ENCODE data around the gene GLT1D1.

- no peak for TF ChIP-seq POLR2A (IDR thresholded peaks at IDR 0.05; ENCODE audit: low read depth, low read length)
- no peak for TF ChIP-seq TAF1 (IDR thresholded peaks at IDR 0.05; ENCODE audit: low read depth, low read length)
- no peak for TF ChIP-seq POLR2AphosphoS5 (IDR thresholded peaks at IDR 0.05; ENCODE audit: low read depth, low read length)
- TF ChIP-seq SPI1 (IDR thresholded peaks at IDR 0.05; ENCODE audit: low read depth, low read length), result no peak
Measured at GRCh38 chr12:128970941-128971340, 117.7 kb downstream of the GLT1D1 start.

All from GM12891 (cell line).